ENCODE data around the gene TTLL11. TPM values are rescaled to one million over a fixed set of nuclear protein-coding genes. Genes with fewer than 3 reads are reported as not detected.

Gene TTLL11
- total and polyA plus RNA-seq, 7 experiments from 2014 or later, result 3.0 to 8.6 (median 4.4) TPM

DNA sequence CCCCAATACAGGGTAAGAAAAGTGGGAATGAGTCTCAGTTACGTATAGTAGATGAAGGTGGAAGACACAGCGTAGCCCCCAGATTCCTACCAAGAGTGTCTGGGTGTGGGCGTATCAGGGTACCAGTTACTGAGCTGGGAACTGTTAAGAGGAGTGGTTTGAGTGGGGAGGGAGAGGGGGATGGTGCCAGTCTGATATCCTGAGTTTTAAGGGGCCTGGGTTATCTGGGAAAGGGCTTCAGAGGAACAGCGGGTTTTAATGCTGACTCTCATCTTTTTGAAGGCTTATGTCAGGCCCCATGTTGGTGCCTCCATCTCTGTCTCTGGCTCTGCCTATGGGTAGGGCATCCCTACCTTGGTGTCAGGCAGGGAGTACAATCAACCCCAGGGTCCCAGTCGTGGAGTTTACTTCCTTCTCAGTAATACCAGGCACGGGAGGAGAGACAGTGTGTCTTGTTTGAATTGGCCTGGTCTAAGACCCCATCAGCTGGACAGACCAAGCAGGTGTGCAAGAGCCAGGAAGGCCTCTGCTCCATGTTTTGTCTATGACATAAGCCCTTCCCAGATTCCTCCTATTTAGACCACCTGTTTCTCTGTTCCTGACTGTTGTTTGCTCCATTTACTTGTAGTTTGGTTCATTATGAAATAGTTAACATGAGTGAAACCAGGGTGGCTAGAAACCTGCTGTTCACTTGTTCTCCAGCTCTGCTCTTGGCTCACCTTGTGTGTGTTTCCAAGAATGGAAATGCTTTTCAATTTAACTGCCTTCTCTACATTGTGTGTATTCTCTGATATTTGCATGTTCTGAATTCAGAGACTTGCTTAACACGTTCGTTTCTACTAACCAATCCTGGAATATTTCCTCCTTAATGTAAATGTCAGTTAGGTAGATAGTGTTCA, 316.1 kb downstream of the TTLL11 start:
- no peak overlapping the region for H3K4me3 ChIP-seq (ENCODE audit: low read length)
- no peaks in the 10 kb centered on the region for H3K27me3 ChIP-seq (ENCODE audit: control insufficient read depth in 2 of 2, insufficient read depth in 2 of 2, low read length in 2 of 2)
- no peaks in the 10 kb centered on the region for H3K4me1 ChIP-seq (ENCODE audit: control insufficient read depth in 2 of 2, insufficient read depth in 2 of 2, low read length in 2 of 2)
- POLR2A ChIA-PET, result no interaction called here
- Mint-ChIP-seq H3K4me1 (no peaks in the 10 kb centered on the region), H3K36me3 (no peaks in the 10 kb centered on the region), H3K27ac (no peak overlapping the region), H3K27me3 (peaks cover 0 to 7% (median 0%) of the 10 kb centered on the region in 5 donors), H3K4me3 (no peak overlapping the region), H3K9me3 (peaks cover 0 to 13% (median 3%) of the 10 kb centered on the region in 11 donors)
- intact Hi-C loops (cut with micrococcal nuclease), result no loop called here
- ATAC-seq (no peak), DNase-seq (no peak)
- H3K27ac ChIP-seq (ENCODE audit: low read depth, low read length), result no peak overlapping the region
- no peaks in the 10 kb centered on the region for H3K9me3 ChIP-seq (ENCODE audit: control insufficient read depth in 2 of 3, low read length in 3 of 3)
- CTCF ChIA-PET, result no interaction called here
- no peaks in the 10 kb centered on the region for H3K36me3 ChIP-seq (ENCODE audit: control insufficient read depth in 2 of 3, insufficient read depth in 3 of 3, low read length in 3 of 3)

GRCh38 chr9:121776001-121776738, 316.9 kb downstream of the TTLL11 start:
- POLR2A ChIA-PET, result no interaction called here
- H3K36me3 Mint-ChIP-seq, result no peaks in the 10 kb centered on the region
- ATAC-seq (no peak), DNase-seq (no peak)
- H3K36me3 ChIP-seq (ENCODE audit: control insufficient read depth in 2 of 3, insufficient read depth in 3 of 3, low read length in 3 of 3), result no peaks in the 10 kb centered on the region
- H3K27me3 Mint-ChIP-seq, result peaks cover 0 to 7% (median 0%) of the 10 kb centered on the region in 5 donors
- H3K4me3 ChIP-seq (ENCODE audit: low read length), result no peak overlapping the region
- intact Hi-C loops (cut with micrococcal nuclease), result no loop called here
- H3K9me3 ChIP-seq (ENCODE audit: control insufficient read depth in 2 of 3, low read length in 3 of 3), result no peaks in the 10 kb centered on the region
- H3K27ac ChIP-seq (ENCODE audit: low read depth, low read length), result no peak overlapping the region
- CTCF ChIA-PET, result no interaction called here
- peaks cover 0 to 13% (median 3%) of the 10 kb centered on the region in 11 donors for H3K9me3 Mint-ChIP-seq
- H3K27me3 ChIP-seq (ENCODE audit: control insufficient read depth in 2 of 2, insufficient read depth in 2 of 2, low read length in 2 of 2), result no peaks in the 10 kb centered on the region
- no peak overlapping the region for H3K4me3 Mint-ChIP-seq
- H3K4me1 Mint-ChIP-seq, result no peaks in the 10 kb centered on the region
- H3K4me1 ChIP-seq (ENCODE audit: control insufficient read depth in 2 of 2, insufficient read depth in 2 of 2, low read length in 2 of 2), result no peaks in the 10 kb centered on the region
- H3K27ac Mint-ChIP-seq, result no peak overlapping the region

DNA sequence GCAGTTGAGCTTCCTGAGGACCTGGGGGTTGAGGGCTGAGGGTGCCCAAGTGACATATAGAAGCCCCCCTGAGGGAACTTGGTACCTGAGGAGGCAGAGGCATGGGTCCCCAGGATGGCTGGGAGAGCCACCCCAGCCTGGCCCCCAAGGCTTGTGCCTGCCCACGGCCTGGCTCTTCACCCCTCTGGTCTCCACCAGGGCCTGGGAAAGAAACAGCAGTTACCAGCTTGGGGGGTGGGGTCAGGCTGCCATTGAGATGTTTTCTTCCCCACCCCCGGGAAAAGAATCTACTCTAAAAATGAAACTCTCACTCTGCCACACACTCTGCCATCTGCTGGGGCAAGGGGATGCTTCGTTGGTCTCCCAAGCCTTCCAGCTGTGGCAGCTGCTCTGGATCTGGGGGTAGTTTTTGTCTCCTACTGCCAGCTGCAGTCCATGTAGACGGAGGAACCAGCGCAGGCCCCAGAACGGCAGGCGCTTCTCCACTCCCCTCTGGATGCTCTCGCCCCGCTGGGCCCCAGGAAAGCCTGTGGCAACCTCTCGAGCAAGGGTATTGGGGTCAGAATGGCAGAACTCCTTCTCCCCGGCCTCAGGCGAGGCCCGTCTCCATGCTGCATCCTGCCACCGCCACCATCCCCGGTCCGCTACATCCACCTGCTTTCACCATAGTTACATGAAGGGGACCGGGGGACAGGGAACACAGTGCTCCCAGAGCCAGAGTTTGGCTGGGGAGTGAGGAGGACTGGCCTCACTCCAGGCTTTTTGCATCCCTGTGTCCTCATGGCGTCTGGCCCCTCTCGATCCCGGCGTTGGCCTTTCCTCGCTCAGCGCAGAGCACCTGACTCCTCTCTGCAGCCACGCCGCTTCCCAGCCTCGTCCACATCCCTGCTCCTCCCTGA, 318.1 kb downstream of the TTLL11 start:
- intact Hi-C loops (cut with micrococcal nuclease), result no loop called here
- Histone ChIP-seq H3K27me3 (ENCODE audit: control insufficient read depth in 2 of 2, insufficient read depth in 2 of 2, low read length in 2 of 2) (no peaks in the 10 kb centered on the region), H3K27ac (ENCODE audit: low read depth, low read length) (no peak overlapping the region), H3K4me3 (ENCODE audit: low read length) (no peak overlapping the region), H3K4me1 (ENCODE audit: control insufficient read depth in 2 of 2, insufficient read depth in 2 of 2, low read length in 2 of 2) (no peaks in the 10 kb centered on the region), H3K36me3 (ENCODE audit: control insufficient read depth in 2 of 3, insufficient read depth in 3 of 3, low read length in 3 of 3) (no peaks in the 10 kb centered on the region), H3K9me3 (ENCODE audit: control insufficient read depth in 2 of 3, low read length in 3 of 3) (no peaks in the 10 kb centered on the region)
- Mint-ChIP-seq H3K36me3 (no peaks in the 10 kb centered on the region), H3K27ac (no peak overlapping the region), H3K9me3 (peaks cover 0 to 13% (median 3%) of the 10 kb centered on the region in 11 donors), H3K27me3 (peaks cover 0 to 7% (median 0%) of the 10 kb centered on the region in 5 donors), H3K4me3 (no peak overlapping the region), H3K4me1 (no peaks in the 10 kb centered on the region)
- CTCF ChIA-PET, result no interaction called here
- POLR2A ChIA-PET, result no interaction called here
- ATAC-seq (no peak), DNase-seq (no peak)

DNA sequence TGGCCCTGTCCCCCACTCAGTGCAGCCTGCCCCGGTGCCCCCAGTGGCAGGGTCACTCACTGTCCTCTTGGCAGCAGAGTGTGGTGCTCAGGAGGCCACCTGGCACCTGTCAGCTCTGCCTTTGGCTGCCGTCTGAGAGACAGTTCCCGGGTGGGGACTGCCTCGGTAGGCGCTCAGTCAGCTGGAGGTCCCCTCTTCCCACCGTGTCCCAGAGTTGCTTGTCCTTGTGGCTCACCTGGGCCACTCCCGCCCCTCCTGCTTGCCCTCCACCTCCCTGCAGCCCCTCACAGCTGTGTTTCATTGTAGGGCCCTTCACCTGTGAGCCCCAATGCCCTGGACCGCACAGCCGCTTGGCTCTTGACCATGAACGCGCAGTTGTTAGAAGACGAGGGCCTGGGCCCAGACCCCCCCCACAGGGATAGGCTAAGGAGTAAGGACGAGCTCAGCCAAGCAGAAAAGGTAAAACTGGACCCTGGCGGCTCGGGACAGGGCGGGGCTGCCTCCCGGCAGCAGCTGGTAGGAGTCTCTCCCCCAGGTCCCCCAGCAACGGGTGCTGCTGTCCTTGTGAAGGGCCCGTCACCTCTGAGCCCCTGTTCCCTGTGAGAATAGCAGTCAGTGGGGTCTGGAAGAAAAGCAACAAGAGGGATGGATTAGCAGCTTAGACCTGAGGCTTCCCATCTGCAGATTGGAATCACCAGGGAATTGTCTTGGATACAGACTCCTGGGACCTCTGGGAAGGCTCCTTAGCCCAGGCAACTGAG, 319.0 kb downstream of the TTLL11 start:
- DNase-seq (no peak), ATAC-seq (peak; percentile 11)
- Histone ChIP-seq H3K4me3 (ENCODE audit: low read length) (no peak overlapping the region), H3K27ac (ENCODE audit: low read depth, low read length) (no peak overlapping the region), H3K4me1 (ENCODE audit: control insufficient read depth in 2 of 2, insufficient read depth in 2 of 2, low read length in 2 of 2) (no peaks in the 10 kb centered on the region), H3K27me3 (ENCODE audit: control insufficient read depth in 2 of 2, insufficient read depth in 2 of 2, low read length in 2 of 2) (no peaks in the 10 kb centered on the region), H3K9me3 (ENCODE audit: control insufficient read depth in 2 of 3, low read length in 3 of 3) (no peaks in the 10 kb centered on the region), H3K36me3 (ENCODE audit: control insufficient read depth in 2 of 3, insufficient read depth in 3 of 3, low read length in 3 of 3) (no peaks in the 10 kb centered on the region)
- H3K4me3 Mint-ChIP-seq, result no peak overlapping the region
- peaks cover 0 to 8% (median 3%) of the 10 kb centered on the region in 11 donors for H3K9me3 Mint-ChIP-seq
- peaks cover 0 to 6% (median 0%) of the 10 kb centered on the region in 5 donors for H3K27me3 Mint-ChIP-seq
- H3K27ac Mint-ChIP-seq, result no peak overlapping the region
- intact Hi-C loops (cut with micrococcal nuclease), result no loop called here
- POLR2A ChIA-PET, result no interaction called here
- no peaks in the 10 kb centered on the region for H3K4me1 Mint-ChIP-seq
- H3K36me3 Mint-ChIP-seq, result no peaks in the 10 kb centered on the region
- CTCF ChIA-PET, result no interaction called here

- H3K4me1 ChIP-seq (ENCODE audit: control insufficient read depth in 2 of 2, insufficient read depth in 2 of 2, low read length in 2 of 2), result no peaks in the 10 kb centered on the region
- Mint-ChIP-seq H3K27me3 (peaks cover 0 to 1% (median 0%) of the 10 kb centered on the region in 5 donors), H3K27ac (no peak overlapping the region), H3K36me3 (no peaks in the 10 kb centered on the region), H3K4me1 (no peaks in the 10 kb centered on the region), H3K4me3 (no peak overlapping the region), H3K9me3 (peaks cover 0 to 3% (median 0%) of the 10 kb centered on the region in 11 donors)
- POLR2A ChIA-PET, result no interaction called here
- intact Hi-C loops (cut with micrococcal nuclease), result no loop called here
- no peaks in the 10 kb centered on the region for H3K27me3 ChIP-seq (ENCODE audit: control insufficient read depth in 2 of 2, insufficient read depth in 2 of 2, low read length in 2 of 2)
- no peak for DNase-seq
- no peak overlapping the region for H3K27ac ChIP-seq (ENCODE audit: low read depth, low read length)
- CTCF ChIA-PET, result no interaction called here
- ATAC-seq, result no peak
- no peak overlapping the region for H3K4me3 ChIP-seq (ENCODE audit: low read length)
- H3K9me3 ChIP-seq (ENCODE audit: control insufficient read depth in 2 of 3, low read length in 3 of 3), result no peaks in the 10 kb centered on the region
- no peaks in the 10 kb centered on the region for H3K36me3 ChIP-seq (ENCODE audit: control insufficient read depth in 2 of 3, insufficient read depth in 3 of 3, low read length in 3 of 3)
Observed at GRCh38 chr9:121773286-121773953, 319.7 kb downstream of the TTLL11 start.

Data from naive thymus-derived CD4-positive, alpha-beta T cell (primary cell).